Spinal cord (tissue), 10 donors: ENCODE results near the gene TGFA. TPM values are rescaled to one million over a fixed set of nuclear protein-coding genes. Genes with fewer than 3 reads are reported as not detected.
A peak's percentile ranks its signal among the peaks of the same experiment; 100 is the strongest.

Experiments
- DNase-seq, 6 donors: peaks; one replicate each; pipeline versions ENCODE4 v3.0.0 to v3.0.0-alpha.2; 2013 to 2015; ENCODE audit warnings: low spot score in 6 of 6, low read depth in 4 of 6
- H3K27ac ChIP-seq: one replicate; pipeline ENCODE4 v1.5.1; 2013; ENCODE audit warnings: low read depth, low read length, control low read depth
- H3K27me3 ChIP-seq: one replicate; pipeline ENCODE4 v1.6.1; 2013; ENCODE audit warnings: low read length; ENCODE audit not compliant: control insufficient read depth, insufficient read depth
- H3K36me3 ChIP-seq: one replicate; pipeline ENCODE4 v1.6.1; 2013; ENCODE audit warnings: low read length; ENCODE audit not compliant: control insufficient read depth, insufficient read depth
- H3K4me1 ChIP-seq: one replicate; pipeline ENCODE4 v1.6.1; 2013; ENCODE audit warnings: low read length; ENCODE audit not compliant: control insufficient read depth, insufficient read depth
- H3K4me3 ChIP-seq: one replicate; pipeline ENCODE4 v1.5.1; 2013; ENCODE audit warnings: low read depth, low read length, control low read depth
- H3K9me3 ChIP-seq: one replicate; pipeline ENCODE4 v1.6.1; 2013; ENCODE audit warnings: low read length; ENCODE audit not compliant: control insufficient read depth, insufficient read depth
- WGBS: methylation state at CpG from one replicate; pipeline ENCODE4 v1.1.5; 2013; ENCODE audit warnings: missing lambda C conversion rate; ENCODE audit not compliant: insufficient coverage; 5-methylcytosine and 5-hydroxymethylcytosine counted together
- polyA plus RNA-seq, 2 donors: library from polyadenylated mRNA; unstranded; fragments of 120-200 nt; gene quantifications; one replicate each; pipeline ENCODE4 v1.2.1, GENCODE V29; 2013; ENCODE audit not compliant: insufficient read length in 2 of 2
- total RNA-seq, 2 donors: library from RNA; depleted of rRNA in 1 of 2; stranded (reverse); fragments of 120-200 nt in 1 of 2; fragments of >200 nt in 1 of 2; gene quantifications; one replicate each; pipeline versions ENCODE4 v1.2.3 to v1.2.4, GENCODE V29; 2013 to 2014
- donor health status: healthy.

TGFA gene
- total and polyA plus RNA-seq, 4 donors: 7.8 to 39.6 (median 23.0) TPM

DNA sequence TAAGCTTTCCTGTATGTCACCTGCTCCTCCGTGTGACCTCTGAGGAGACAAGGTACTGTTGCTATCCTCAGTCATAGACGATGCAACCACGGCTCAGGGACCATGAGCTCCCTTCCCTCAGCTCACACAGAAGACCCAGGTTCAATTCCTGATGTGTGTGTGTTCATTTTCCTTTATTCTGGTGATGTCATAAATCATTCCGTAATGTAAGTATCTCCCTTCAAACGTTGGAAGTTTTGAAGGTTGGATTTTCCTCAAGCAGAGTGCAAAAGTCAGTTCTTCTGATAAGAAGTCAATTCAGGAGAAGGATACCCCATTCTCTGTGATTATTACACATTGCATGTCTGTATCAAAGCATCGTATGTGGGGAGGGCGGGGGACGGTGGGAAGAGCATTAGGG lies 132.9 kb downstream of the TGFA start:
- 14% methylated on average over 2 of the region's 8 CpGs for WGBS
- Histone ChIP-seq H3K4me3 (no peak overlapping the region), H3K9me3 (no peaks in the 10 kb centered on the region), H3K36me3 (no peaks in the 10 kb centered on the region), H3K27ac (no peak overlapping the region), H3K4me1 (no peaks in the 10 kb centered on the region), H3K27me3 (no peaks in the 10 kb centered on the region)
- DNase-seq: no peak

GRCh38 chr2:70420143-70420542 lies 133.5 kb downstream of the TGFA start:
- Histone ChIP-seq H3K9me3 (no peaks in the 10 kb centered on the region), H3K4me3 (no peak overlapping the region), H3K27ac (no peak overlapping the region), H3K36me3 (no peaks in the 10 kb centered on the region), H3K4me1 (no peaks in the 10 kb centered on the region), H3K27me3 (no peaks in the 10 kb centered on the region)
- 11% methylated on average over 4 of the region's 4 CpGs for WGBS
- DNase-seq: peak in 4 of 6 donors; percentile 7 to 66 (median 29)

- Histone ChIP-seq H3K27ac (no peak overlapping the region), H3K36me3 (no peaks in the 10 kb centered on the region), H3K9me3 (no peaks in the 10 kb centered on the region), H3K4me3 (no peak overlapping the region), H3K4me1 (no peaks in the 10 kb centered on the region), H3K27me3 (no peaks in the 10 kb centered on the region)
- no peak for DNase-seq
- 94% methylated on average over 6 of the region's 12 CpGs for WGBS
Measured at GRCh38 chr2:70418514-70418913, 135.1 kb downstream of the TGFA start.

- no peak for DNase-seq
- Histone ChIP-seq H3K27me3 (no peaks in the 10 kb centered on the region), H3K36me3 (no peaks in the 10 kb centered on the region), H3K4me3 (no peak overlapping the region), H3K9me3 (no peaks in the 10 kb centered on the region), H3K4me1 (no peaks in the 10 kb centered on the region), H3K27ac (no peak overlapping the region)
- WGBS: no CpG with 5 or more reads among the region's 1 CpG
Measured at GRCh38 chr2:70417011-70417410, 136.6 kb downstream of the TGFA start.

DNA sequence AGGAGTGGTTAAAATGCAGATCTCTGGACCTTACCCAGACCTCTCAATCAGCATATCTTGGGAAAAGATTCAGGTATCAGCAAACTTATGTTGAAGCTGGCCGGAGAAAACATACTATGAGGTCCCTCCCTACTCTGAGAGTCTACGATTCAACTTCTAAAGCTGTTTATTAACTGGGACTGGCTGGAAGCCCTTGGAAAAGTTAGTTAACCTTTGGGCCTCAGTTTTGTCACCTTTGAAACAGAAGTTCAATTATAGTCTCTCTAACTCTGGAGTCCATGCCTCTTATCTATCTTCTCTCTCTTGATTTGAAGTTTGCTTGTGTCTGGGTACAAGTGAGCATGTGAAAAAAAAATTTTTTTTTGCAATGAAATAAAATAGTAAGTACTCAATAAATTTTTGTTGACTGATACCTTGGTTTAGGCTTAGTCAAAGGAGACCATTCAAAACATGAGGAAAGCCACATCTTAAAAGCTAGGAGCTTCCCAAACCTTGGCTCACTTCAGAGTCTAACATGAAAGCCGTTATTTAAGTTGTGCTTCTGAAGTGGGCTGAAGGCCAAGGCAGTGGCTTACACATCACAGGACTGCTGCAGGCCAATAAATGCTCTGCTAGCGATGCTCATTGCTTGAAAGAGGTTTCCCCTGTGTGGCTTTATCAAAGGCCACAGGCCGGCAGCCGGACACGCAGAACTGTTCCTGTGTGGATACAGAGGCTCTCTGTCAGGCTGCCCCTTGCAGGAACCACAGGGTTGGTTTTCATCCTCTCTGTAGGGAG lies 141.1 kb downstream of the TGFA start:
- no peak overlapping the region for H3K27ac ChIP-seq
- WGBS: 67% methylated on average over 5 of the region's 7 CpGs
- H3K36me3 ChIP-seq: no peaks in the 10 kb centered on the region
- H3K4me1 ChIP-seq: no peaks in the 10 kb centered on the region
- no peaks in the 10 kb centered on the region for H3K27me3 ChIP-seq
- no peak overlapping the region for H3K4me3 ChIP-seq
- no peaks in the 10 kb centered on the region for H3K9me3 ChIP-seq
- DNase-seq: peak in 3 of 6 donors; percentile 10 to 53 (median 36)

- Histone ChIP-seq H3K4me1 (no peaks in the 10 kb centered on the region), H3K36me3 (no peaks in the 10 kb centered on the region), H3K4me3 (no peak overlapping the region), H3K27ac (no peak overlapping the region), H3K27me3 (no peaks in the 10 kb centered on the region), H3K9me3 (no peaks in the 10 kb centered on the region)
- no peak for DNase-seq
- WGBS: 66% methylated on average over 5 of the region's 6 CpGs
Measured at GRCh38 chr2:70411483-70412125, 142.0 kb downstream of the TGFA start.

DNA sequence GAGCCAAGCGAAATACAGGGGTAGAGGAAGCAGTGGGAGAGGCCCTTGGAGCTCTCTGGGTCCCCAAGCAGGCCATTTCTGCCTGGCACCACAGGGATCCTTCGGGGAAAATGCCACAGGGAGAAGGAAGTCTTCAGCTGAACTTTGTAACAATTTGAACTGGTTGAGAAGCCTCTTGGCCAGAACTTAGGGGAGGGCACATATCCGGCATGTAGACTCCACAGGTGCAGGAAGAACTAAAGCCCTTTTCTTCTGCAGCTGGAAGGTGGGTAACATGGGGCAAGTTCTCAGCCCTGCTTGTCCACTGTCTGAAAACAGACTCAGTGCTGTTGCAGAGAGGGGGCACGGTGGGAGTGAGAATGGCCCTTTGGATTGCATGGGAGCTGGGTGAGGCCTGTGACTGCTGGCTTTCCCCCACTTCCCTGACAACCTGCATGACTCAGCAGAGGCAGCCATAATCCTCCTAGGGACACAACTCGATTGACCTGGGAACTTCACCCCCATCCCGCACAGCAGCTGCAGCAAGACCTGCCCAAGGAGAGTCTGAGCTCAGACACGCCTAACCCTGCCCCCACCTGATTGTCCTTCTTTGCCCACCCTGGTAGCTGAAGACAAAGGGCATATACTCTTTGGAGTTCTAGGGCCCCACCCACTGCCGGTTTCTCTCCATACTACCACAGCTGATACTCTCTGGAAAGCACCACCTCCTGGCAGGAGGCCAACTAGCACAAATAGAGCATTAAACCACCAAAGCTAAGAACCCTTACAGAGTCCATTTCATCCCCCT lies 150.2 kb downstream of the TGFA start:
- Histone ChIP-seq H3K27ac (no peak overlapping the region), H3K27me3 (no peaks in the 10 kb centered on the region), H3K9me3 (no peaks in the 10 kb centered on the region), H3K4me3 (no peak overlapping the region), H3K36me3 (no peaks in the 10 kb centered on the region), H3K4me1 (no peaks in the 10 kb centered on the region)
- DNase-seq: no peak
- 87% methylated on average over 7 of the region's 8 CpGs for WGBS

GRCh38 chr2:70400539-70400938 lies 153.1 kb downstream of the TGFA start:
- no peak overlapping the region for H3K27ac ChIP-seq
- no peak for DNase-seq
- no peaks in the 10 kb centered on the region for H3K36me3 ChIP-seq
- H3K4me3 ChIP-seq: no peak overlapping the region
- WGBS: 83% methylated on average over 1 of the region's 3 CpGs
- H3K27me3 ChIP-seq: no peaks in the 10 kb centered on the region
- H3K9me3 ChIP-seq: no peaks in the 10 kb centered on the region
- H3K4me1 ChIP-seq: no peaks in the 10 kb centered on the region

DNA sequence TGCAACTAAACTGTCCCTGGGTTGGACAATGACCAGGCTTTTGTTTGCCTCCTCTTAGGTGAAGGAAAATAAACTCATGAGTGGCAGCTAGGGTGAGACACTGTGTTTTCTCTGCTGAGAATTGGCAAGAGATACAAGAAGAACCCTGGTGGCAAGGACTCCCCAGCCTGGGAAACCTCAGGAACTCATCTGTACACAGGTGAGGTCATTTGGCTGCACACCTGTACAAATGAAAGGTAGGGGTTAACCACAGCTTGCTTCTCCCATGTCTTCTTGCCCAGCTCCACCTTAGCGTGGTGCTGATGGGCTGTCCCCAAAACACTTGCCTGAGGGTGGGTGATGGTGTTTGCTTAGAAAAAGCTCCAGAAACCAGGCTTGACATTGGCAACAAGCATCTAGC lies 154.6 kb downstream of the TGFA start:
- H3K9me3 ChIP-seq: no peaks in the 10 kb centered on the region
- H3K4me3 ChIP-seq: no peak overlapping the region
- H3K36me3 ChIP-seq: no peaks in the 10 kb centered on the region
- no peaks in the 10 kb centered on the region for H3K27me3 ChIP-seq
- no peaks in the 10 kb centered on the region for H3K4me1 ChIP-seq
- no peak for DNase-seq
- WGBS: no CpG with 5 or more reads among the region's 1 CpG
- H3K27ac ChIP-seq: no peak overlapping the region
